ENCODE data around the gene IRF9. TPM values are rescaled to one million over a fixed set of nuclear protein-coding genes. Genes with fewer than 3 reads are reported as not detected.
A peak's percentile ranks its signal among the peaks of the same experiment; 100 is the strongest.

The IRF9 gene
- total and polyA plus RNA-seq, 2 of the 13 experiments (the other 11 are each of a cell fraction or from before 2014, with no cell fraction given): 14.9 to 49.7 TPM

- TF ChIP-seq ZNF281 (CRISPR knock-in tag; IDR thresholded peaks at IDR 0.05; ENCODE audit: borderline replicate concordance): no peak
- TF ChIP-seq TARDBP (CRISPR knock-in tag; IDR thresholded peaks at IDR 0.05): no peak
- no peak for TF ChIP-seq PLRG1 (conservative IDR thresholded peaks at IDR 0.05)
- TF ChIP-seq PREB (CRISPR knock-in tag; IDR thresholded peaks at IDR 0.05): no peak
- 0 out of 2 replicates have a peak, but pooled peaks have one; percentile 17 for TF ChIP-seq TBX2 (CRISPR knock-in tag; IDR thresholded peaks at IDR 0.05; ENCODE audit: borderline replicate concordance)
- TF ChIP-seq WIZ (CRISPR knock-in tag; IDR thresholded peaks at IDR 0.05): no peak
- TF ChIP-seq CREB1 (IDR thresholded peaks at IDR 0.05): peak; percentile 15; the same call in 1 of the 2 replicates
- TF ChIP-seq CREB1 (CRISPR knock-in tag; IDR thresholded peaks at IDR 0.05): no peak
- TF ChIP-seq HOXA3 (CRISPR knock-in tag; IDR thresholded peaks at IDR 0.05): no peak
- peak; percentile 72 for TF ChIP-seq ZNF687 (CRISPR knock-in tag; IDR thresholded peaks at IDR 0.05)
- TF ChIP-seq, protein P1, sequence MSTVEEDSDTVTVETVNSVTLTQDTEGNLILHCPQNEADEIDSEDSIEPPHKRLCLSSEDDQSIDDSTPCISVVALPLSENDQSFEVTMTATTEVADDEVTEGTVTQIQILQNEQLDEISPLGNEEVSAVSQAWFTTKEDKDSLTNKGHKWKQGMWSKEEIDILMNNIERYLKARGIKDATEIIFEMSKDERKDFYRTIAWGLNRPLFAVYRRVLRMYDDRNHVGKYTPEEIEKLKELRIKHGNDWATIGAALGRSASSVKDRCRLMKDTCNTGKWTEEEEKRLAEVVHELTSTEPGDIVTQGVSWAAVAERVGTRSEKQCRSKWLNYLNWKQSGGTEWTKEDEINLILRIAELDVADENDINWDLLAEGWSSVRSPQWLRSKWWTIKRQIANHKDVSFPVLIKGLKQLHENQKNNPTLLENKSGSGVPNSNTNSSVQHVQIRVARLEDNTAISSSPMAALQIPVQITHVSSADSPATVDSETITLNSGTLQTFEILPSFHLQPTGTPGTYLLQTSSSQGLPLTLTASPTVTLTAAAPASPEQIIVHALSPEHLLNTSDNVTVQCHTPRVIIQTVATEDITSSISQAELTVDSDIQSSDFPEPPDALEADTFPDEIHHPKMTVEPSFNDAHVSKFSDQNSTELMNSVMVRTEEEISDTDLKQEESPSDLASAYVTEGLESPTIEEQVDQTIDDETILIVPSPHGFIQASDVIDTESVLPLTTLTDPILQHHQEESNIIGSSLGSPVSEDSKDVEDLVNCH (CRISPR knock-in tag; IDR thresholded peaks at IDR 0.05): no peak
- no peak for TF ChIP-seq RBM22 (optimal IDR thresholded peaks at IDR 0.05; ENCODE audit: low read length)
- TF ChIP-seq YEATS4 (CRISPR knock-in tag; IDR thresholded peaks at IDR 0.05; ENCODE audit: borderline replicate concordance): no peak
- TF ChIP-seq, protein P2, sequence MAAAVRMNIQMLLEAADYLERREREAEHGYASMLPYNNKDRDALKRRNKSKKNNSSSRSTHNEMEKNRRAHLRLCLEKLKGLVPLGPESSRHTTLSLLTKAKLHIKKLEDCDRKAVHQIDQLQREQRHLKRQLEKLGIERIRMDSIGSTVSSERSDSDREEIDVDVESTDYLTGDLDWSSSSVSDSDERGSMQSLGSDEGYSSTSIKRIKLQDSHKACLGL (CRISPR knock-in tag; IDR thresholded peaks at IDR 0.05): no peak
- TF ChIP-seq GATAD2A (CRISPR knock-in tag; IDR thresholded peaks at IDR 0.05): no peak
- no peak for TF ChIP-seq ZNF12 (CRISPR knock-in tag; IDR thresholded peaks at IDR 0.05)
- no peak for TF ChIP-seq KMT2B (CRISPR knock-in tag; IDR thresholded peaks at IDR 0.05)
- TF ChIP-seq POLR2AphosphoS5 (IDR thresholded peaks at IDR 0.05; ENCODE audit: low read depth, low read length): peak; percentile 19
- TF ChIP-seq ZNF550 (CRISPR knock-in tag; IDR thresholded peaks at IDR 0.05; ENCODE audit: borderline replicate concordance): 0 out of 2 replicates have a peak, but pooled peaks have one; percentile 43
Observed at GRCh38 chr14:24138396-24139271, 22.4 kb upstream of the IRF9 start (continued).

All from HepG2 (cell line).